Measurements from ENCODE around the gene KANSL1.
A peak's percentile ranks its signal among the peaks of the same experiment; 100 is the strongest.
"Not testable (repeated sequence)": the region's sequence is repeated elsewhere in the genome, so short reads cannot be mapped to it uniquely, and the experiment has no call there.

KANSL1 gene

GRCh38 chr17:46033392-46033791 lies 159.8 kb downstream of the KANSL1 start:
- DNase-seq = no peak

- no peak for DNase-seq
Measured at GRCh38 chr17:46032909-46033308, 160.3 kb downstream of the KANSL1 start.

DNA sequence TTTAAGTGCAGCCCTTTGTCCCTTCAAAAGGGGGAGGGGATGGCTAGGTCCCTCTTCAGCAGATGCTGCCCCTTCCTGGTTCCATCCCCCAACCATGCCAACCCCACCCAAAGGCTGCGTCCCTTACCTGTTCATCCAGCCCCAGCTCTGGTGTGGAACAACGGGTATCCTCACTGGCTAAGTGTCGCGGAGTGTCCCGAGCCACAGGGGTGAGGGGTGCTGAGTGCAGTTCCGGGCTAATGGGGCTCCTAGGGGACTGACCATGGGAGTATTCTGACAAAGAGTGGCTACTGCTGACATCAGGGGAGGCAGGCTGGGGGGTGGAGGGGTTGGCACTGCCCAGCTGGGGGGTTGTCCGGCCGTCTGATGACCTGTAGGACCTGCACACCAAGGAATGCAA lies 161.3 kb downstream of the KANSL1 start:
- no peak for DNase-seq

- no peak for DNase-seq
Measured at GRCh38 chr17:46031440-46031839, 161.8 kb downstream of the KANSL1 start.

- no peak for DNase-seq
Measured at GRCh38 chr17:46030752-46031151, 162.5 kb downstream of the KANSL1 start.

- DNase-seq = no peak
Measured at GRCh38 chr17:46029627-46030026, 163.6 kb downstream of the KANSL1 start.

GRCh38 chr17:46028981-46029565 lies 164.2 kb downstream of the KANSL1 start:
- no peak for DNase-seq

GRCh38 chr17:46028374-46028773 lies 164.9 kb downstream of the KANSL1 start:
- no peak for DNase-seq

DNA sequence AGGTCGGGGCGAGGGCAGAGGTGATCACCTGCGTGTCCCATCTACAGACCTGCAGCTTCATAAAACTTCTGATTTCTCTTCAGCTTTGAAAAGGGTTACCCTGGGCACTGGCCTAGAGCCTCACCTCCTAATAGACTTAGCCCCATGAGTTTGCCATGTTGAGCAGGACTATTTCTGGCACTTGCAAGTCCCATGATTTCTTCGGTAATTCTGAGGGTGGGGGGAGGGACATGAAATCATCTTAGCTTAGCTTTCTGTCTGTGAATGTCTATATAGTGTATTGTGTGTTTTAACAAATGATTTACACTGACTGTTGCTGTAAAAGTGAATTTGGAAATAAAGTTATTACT lies 165.3 kb downstream of the KANSL1 start:
- DNase-seq = no peak

GRCh38 chr17:46027048-46027975 lies 165.9 kb downstream of the KANSL1 start:
- DNase-seq = no peak

DNA sequence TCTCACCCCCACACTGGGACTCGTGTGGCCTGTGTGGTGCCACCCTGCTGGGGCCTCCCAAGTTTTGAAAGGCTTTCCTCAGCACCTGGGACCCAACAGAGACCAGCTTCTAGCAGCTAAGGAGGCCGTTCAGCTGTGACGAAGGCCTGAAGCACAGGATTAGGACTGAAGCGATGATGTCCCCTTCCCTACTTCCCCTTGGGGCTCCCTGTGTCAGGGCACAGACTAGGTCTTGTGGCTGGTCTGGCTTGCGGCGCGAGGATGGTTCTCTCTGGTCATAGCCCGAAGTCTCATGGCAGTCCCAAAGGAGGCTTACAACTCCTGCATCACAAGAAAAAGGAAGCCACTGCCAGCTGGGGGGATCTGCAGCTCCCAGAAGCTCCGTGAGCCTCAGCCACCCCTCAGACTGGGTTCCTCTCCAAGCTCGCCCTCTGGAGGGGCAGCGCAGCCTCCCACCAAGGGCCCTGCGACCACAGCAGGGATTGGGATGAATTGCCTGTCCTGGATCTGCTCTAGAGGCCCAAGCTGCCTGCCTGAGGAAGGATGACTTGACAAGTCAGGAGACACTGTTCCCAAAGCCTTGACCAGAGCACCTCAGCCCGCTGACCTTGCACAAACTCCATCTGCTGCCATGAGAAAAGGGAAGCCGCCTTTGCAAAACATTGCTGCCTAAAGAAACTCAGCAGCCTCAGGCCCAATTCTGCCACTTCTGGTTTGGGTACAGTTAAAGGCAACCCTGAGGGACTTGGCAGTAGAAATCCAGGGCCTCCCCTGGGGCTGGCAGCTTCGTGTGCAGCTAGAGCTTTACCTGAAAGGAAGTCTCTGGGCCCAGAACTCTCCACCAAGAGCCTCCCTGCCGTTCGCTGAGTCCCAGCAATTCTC lies 166.8 kb downstream of the KANSL1 start:
- DNase-seq = no peak

DNA sequence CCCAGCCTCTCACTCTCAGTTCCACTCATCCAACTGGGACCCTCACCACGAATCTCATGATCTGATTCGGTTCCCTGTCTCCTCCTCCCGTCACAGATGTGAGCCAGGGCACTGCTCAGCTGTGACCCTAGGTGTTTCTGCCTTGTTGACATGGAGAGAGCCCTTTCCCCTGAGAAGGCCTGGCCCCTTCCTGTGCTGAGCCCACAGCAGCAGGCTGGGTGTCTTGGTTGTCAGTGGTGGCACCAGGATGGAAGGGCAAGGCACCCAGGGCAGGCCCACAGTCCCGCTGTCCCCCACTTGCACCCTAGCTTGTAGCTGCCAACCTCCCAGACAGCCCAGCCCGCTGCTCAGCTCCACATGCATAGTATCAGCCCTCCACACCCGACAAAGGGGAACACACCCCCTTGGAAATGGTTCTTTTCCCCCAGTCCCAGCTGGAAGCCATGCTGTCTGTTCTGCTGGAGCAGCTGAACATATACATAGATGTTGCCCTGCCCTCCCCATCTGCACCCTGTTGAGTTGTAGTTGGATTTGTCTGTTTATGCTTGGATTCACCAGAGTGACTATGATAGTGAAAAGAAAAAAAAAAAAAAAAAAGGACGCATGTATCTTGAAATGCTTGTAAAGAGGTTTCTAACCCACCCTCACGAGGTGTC lies 167.6 kb downstream of the KANSL1 start:
- no peak for DNase-seq

DNA sequence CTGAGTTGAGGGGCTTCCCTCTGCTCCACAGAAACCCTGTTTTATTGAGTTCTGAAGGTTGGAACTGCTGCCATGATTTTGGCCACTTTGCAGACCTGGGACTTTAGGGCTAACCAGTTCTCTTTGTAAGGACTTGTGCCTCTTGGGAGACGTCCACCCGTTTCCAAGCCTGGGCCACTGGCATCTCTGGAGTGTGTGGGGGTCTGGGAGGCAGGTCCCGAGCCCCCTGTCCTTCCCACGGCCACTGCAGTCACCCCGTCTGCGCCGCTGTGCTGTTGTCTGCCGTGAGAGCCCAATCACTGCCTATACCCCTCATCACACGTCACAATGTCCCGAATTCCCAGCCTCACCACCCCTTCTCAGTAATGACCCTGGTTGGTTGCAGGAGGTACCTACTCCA lies 168.2 kb downstream of the KANSL1 start:
- DNase-seq = no peak

DNA sequence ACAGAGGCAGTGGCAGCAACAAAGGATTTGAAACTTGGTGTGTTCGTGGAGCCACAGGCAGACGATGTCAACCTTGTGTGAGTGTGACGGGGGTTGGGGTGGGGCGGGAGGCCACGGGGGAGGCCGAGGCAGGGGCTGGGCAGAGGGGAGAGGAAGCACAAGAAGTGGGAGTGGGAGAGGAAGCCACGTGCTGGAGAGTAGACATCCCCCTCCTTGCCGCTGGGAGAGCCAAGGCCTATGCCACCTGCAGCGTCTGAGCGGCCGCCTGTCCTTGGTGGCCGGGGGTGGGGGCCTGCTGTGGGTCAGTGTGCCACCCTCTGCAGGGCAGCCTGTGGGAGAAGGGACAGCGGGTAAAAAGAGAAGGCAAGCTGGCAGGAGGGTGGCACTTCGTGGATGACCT lies 168.6 kb downstream of the KANSL1 start:
- DNase-seq = no peak

- no peak for DNase-seq
Measured at GRCh38 chr17:46023783-46024388, 169.3 kb downstream of the KANSL1 start.

DNA sequence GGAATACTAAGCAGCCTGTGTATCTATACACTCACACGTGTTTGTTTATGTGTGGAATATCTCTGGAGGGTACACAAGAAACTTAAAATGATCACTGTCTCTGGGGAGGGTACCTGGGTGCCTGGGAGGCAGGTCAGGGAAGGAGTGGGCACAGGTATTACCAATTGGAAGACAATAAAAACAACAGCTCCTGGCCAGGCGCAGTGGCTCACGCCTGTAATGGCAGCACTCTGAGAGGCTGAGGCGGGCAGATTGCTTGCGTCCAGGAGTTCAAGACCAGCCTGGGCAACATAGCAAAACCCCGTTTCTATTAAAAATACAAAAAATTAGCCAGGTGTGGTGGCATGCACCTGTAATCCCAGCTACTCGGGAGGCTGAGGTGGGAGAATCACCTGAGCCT lies 169.9 kb downstream of the KANSL1 start:
- DNase-seq = not testable (repeated sequence)

- DNase-seq = no peak
Measured at GRCh38 chr17:46020998-46021397, 172.2 kb downstream of the KANSL1 start.

- peak; percentile 68 for DNase-seq
Measured at GRCh38 chr17:46020023-46020761, 173.0 kb downstream of the KANSL1 start.

DNA sequence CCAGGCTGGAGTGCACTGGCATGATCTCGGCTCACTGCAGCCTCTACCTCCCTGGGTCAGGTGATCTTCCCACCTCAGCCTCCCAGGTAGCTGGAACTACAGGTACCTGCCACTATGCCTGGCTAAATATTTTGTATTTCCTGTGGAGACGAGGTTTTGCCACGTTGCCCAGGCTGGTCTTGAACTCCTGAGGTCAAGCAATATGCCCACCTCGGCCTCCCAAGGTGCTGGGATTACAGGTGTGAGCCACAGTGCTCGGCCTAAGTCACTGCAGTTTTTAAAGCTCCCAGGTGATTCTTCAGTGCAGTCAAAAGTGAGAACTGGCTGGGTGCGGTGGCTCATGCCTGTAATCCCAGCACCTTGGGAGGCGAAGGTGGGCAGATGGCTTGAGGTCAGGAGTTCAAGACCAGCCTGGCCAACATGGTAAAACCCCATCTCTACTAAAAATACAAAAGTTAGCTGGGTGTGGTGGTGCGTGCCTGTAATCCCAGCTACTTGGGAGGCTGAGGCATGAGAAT lies 173.8 kb downstream of the KANSL1 start:
- not testable (repeated sequence) for DNase-seq

DNA sequence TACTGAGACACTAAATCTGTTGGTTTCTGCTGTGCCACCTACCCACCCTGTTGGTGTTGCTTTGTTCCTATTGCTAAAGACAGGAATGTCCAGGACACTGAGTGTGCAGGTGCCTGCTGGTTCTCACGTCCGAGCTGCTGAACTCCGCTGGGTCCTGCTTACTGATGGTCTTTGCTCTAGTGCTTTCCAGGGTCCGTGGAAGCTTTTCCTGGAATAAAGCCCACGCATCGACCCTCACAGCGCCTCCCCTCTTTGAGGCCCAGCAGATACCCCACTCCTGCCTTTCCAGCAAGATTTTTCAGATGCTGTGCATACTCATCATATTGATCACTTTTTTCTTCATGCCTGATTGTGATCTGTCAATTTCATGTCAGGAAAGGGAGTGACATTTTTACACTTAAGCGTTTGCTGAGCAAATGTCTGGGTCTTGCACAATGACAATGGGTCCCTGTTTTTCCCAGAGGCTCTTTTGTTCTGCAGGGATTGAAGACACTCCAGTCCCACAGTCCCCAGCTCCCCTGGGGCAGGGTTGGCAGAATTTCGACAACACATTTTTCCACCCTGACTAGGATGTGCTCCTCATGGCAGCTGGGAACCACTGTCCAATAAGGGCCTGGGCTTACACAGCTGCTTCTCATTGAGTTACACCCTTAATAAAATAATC lies 179.6 kb downstream of the KANSL1 start:
- DNase-seq = no peak

DNA sequence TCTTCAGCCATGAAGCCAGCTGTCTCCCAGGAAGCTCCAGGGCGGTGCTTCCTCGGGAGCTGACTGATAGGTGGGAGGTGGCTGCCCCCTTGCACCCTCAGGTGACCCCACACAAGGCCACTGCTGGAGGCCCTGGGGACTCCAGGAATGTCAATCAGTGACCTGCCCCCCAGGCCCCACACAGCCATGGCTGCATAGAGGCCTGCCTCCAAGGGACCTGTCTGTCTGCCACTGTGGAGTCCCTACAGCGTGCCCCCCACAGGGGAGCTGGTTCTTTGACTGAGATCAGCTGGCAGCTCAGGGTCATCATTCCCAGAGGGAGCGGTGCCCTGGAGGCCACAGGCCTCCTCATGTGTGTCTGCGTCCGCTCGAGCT lies 180.1 kb downstream of the KANSL1 start:
- no peak for DNase-seq

Measured in CD4-positive, alpha-beta T cell treated with Interleukin-6 for 4 hours (primary cell).